HFFc6 (cell line): ENCODE results near the gene PIGK. TPM values are rescaled to one million over a fixed set of nuclear protein-coding genes. Genes with fewer than 3 reads are reported as not detected.

ENCODE experiments used
- DNase-seq: peaks from one replicate; pipeline ENCODE4 v3.0.0-alpha.2; 2018
- H3K27ac Mint-ChIP-seq: 2 replicates; pipeline ENCODE4 v1.8.0; 2020; ENCODE audit warnings: mild to moderate bottlenecking, mixed read lengths
- H3K27me3 Mint-ChIP-seq: 2 replicates; pipeline ENCODE4 v1.8.0; 2021; ENCODE audit warnings: mild to moderate bottlenecking, moderate library complexity, mixed read lengths; ENCODE audit not compliant: insufficient read depth
- H3K36me3 Mint-ChIP-seq: 2 replicates; pipeline ENCODE4 v1.8.0; 2021; ENCODE audit warnings: low read depth, mixed read lengths
- H3K4me1 Mint-ChIP-seq: 2 replicates; pipeline ENCODE4 v1.8.0; 2020; ENCODE audit warnings: low read depth, mixed read lengths
- H3K4me3 Mint-ChIP-seq: 2 replicates; pipeline ENCODE4 v1.8.0; 2020; ENCODE audit warnings: mild to moderate bottlenecking, moderate library complexity, mixed read lengths
- H3K9me3 Mint-ChIP-seq: 2 replicates; pipeline ENCODE4 v1.8.0; 2020; ENCODE audit warnings: mild to moderate bottlenecking, mixed read lengths
- CTCF ChIP-seq: fragments of 200-600 bp; sonication (generic); IDR thresholded peaks from 2 replicates; pipeline ENCODE4 v1.5.0; 2021; ENCODE audit warnings: antibody characterized with exemption, mild to moderate bottlenecking
- microRNA-seq: library from miRNA; unstranded; fragments of <30 nt; microRNA quantifications from one replicate; pipeline ENCODE4, GENCODE V29; 2019
- total RNA-seq, 6 experiments: library from RNA; stranded (reverse); fragmentation: NEBNext Ultra II Directional; extraction: Animal tissue kit (Norgen Biotek cat#: 25700); gene quantifications; 2 replicates in 1 of 6; 3 replicates in 5 of 6; pipeline ENCODE4 v1.2.3, GENCODE V29; 2021

PIGK gene
- total RNA-seq, 6 experiments from 2014 or later, result 55.4 to 77.9 (median 65.5) TPM

DNA sequence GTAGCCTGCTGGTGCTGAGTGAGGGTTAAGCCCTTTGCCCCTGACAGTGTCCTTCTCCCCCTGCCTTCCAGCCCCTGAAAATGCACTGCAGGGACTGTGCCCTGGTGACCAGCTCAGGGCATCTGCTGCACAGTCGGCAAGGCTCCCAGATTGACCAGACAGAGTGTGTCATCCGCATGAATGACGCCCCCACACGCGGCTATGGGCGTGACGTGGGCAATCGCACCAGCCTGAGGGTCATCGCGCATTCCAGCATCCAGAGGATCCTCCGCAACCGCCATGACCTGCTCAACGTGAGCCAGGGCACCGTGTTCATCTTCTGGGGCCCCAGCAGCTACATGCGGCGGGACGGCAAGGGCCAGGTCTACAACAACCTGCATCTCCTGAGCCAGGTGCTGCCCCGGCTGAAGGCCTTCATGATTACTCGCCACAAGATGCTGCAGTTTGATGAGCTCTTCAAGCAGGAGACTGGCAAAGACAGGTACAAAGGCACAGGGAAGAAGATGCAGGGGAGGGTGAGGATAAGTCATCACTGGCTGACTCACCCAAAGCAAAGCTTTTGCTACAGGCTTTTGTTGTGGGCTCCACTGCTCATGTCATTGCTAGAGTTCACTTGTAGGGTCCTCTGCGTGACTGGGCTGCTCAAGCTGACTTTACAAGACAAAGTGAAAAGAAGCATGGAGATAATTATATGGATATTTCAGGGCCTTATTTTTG, 174.9 kb downstream of the PIGK start:
- DNase-seq, result no peak
- no peak overlapping the region for H3K4me3 Mint-ChIP-seq
- no peak for TF ChIP-seq CTCF
- peaks cover 7% of the 10 kb centered on the region; the same call in 1 of the 2 replicates for H3K27me3 Mint-ChIP-seq
- H3K4me1 Mint-ChIP-seq, result peaks cover 19% of the 10 kb centered on the region
- H3K27ac Mint-ChIP-seq, result no peak overlapping the region
- H3K9me3 Mint-ChIP-seq, result no peaks in the 10 kb centered on the region
- no peaks in the 10 kb centered on the region for H3K36me3 Mint-ChIP-seq

DNA sequence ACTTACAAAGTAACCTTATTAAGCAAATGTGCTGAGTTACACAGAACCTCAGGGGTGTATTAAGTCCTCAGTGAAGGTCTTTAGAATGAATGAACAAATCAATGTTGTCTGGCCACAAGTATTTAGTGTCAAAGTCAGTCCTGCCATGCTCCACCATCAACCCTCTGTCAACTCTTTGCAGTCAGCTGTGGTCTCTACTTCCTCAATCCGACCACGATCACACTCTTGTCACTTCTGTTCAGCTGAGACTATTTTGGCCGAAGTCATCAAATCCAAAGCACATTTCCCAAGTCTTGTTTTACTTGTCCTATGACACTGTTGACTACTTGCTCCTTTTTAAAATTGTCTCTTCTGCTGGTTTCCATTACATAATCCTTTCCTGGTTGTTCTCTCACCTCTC, 178.4 kb downstream of the PIGK start:
- H3K4me1 Mint-ChIP-seq, result peaks cover 33% of the 10 kb centered on the region
- peaks cover 4% of the 10 kb centered on the region; the same call in 1 of the 2 replicates for H3K36me3 Mint-ChIP-seq
- no peak for TF ChIP-seq CTCF
- no peak for DNase-seq
- H3K27ac Mint-ChIP-seq, result no peak overlapping the region
- H3K27me3 Mint-ChIP-seq, result no peaks in the 10 kb centered on the region; the same call in 1 of the 2 replicates
- no peaks in the 10 kb centered on the region; the same call in 1 of the 2 replicates for H3K9me3 Mint-ChIP-seq
- no peak overlapping the region for H3K4me3 Mint-ChIP-seq

- TF ChIP-seq CTCF, result no peak
- Mint-ChIP-seq H3K4me1 (peaks cover 33% of the 10 kb centered on the region), H3K9me3 (no peaks in the 10 kb centered on the region; the same call in 1 of the 2 replicates), H3K27ac (peak overlapping the region; percentile 61), H3K4me3 (0 out of 2 replicates have a peak overlapping the region, but pooled peaks have one; percentile 1), H3K36me3 (peaks cover 4% of the 10 kb centered on the region; the same call in 1 of the 2 replicates), H3K27me3 (no peaks in the 10 kb centered on the region)
- DNase-seq, result peak; percentile 94
Observed at GRCh38 chr1:77039739-77040138, 179.5 kb downstream of the PIGK start.

DNA sequence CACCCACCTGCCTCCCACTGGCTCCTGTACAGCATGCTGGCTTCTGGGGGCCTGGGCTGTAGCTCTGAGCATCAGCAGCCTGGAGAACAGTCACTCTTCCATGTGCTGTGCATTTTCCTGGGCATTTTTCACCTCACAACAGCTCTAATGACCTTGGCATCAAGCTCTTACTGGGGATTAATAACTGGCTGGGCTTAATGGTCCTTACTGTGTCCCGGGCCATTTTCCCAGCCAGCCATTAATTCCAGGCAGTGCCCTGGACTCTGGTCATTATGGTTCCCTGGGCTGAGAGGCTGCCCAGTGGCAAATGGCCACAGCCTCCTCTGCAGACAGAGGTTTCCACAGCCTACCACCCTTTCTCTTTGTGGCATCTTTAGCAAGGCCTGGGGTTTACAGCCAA, 180.1 kb downstream of the PIGK start:
- no peak for TF ChIP-seq CTCF
- no peak for DNase-seq
- peaks cover 33% of the 10 kb centered on the region for H3K4me1 Mint-ChIP-seq
- peak overlapping the region; percentile 61 for H3K27ac Mint-ChIP-seq
- 0 out of 2 replicates have a peak overlapping the region, but pooled peaks have one; percentile 1 for H3K4me3 Mint-ChIP-seq
- H3K27me3 Mint-ChIP-seq, result peaks cover 3% of the 10 kb centered on the region
- no peaks in the 10 kb centered on the region; the same call in 1 of the 2 replicates for H3K9me3 Mint-ChIP-seq
- peaks cover 4% of the 10 kb centered on the region; the same call in 1 of the 2 replicates for H3K36me3 Mint-ChIP-seq

Small RNAs within 50 kb of the gene (microRNA-seq; reads per million reads assigned to microRNA genes)
- not detected for gene MIR7156

Other genes starting within 250 kb of the PIGK start
- gene AK5, start 62.6 kb upstream of the PIGK start, total RNA-seq, result 10 to 100 TPM; 51.9 to 77.6 (median 70.8) TPM